Measurements from ENCODE around the gene SERBP1.
A peak's percentile ranks its signal among the peaks of the same experiment; 100 is the strongest.
"Not testable (repeated sequence)": the region's sequence is repeated elsewhere in the genome, so short reads cannot be mapped to it uniquely, and the experiment has no call there.

SERBP1 gene

DNA sequence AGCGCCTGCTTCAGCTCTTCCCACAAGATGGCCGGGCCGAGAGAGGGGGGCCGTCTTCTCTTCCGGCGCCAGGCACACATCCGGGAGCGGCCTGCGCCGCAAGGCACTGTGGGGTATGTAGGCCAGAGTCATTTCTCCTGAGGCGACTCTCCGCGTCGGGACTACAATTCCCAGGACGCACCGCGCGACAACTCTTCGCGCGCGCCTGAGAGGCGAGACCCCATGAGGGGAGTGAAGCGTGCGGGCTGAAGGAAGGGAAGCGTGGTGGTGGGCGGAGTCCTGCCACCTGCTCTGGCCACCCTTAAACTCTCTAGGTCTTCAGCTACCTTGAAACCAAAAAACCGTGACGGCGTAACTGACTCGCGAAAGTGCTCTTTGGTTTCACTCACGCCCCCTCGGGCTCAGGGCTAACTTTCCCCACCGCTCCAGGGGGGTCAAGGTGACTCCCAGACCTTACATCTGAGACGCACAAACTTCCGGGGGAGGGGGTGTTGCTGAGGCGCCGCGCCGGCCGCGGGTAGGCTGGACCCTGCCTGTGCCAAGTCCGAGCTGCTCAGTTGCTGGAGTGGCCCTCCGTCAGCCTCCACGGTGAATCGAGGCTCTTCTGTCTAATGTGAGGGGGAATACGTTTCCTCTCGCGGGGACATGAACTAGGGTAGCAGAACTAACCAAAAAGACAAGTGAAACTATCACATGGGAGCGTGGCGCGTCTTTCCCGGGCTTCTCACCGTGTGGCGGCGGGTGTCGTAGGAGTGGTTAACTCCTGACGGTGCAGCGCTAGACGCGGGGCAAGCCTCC, at the start of gene SERBP1:
Gene SERBP1 (minus strand): TSS at position 45 of the 798 bp plus-strand sequence. CDS start 102 bp downstream, outside the sequence.
- DNase-seq, result peak; percentile 98

- no peak for DNase-seq
These were observed 49.1 kb upstream of the SERBP1 start for GRCh38 chr1:67479146-67479891.

DNA sequence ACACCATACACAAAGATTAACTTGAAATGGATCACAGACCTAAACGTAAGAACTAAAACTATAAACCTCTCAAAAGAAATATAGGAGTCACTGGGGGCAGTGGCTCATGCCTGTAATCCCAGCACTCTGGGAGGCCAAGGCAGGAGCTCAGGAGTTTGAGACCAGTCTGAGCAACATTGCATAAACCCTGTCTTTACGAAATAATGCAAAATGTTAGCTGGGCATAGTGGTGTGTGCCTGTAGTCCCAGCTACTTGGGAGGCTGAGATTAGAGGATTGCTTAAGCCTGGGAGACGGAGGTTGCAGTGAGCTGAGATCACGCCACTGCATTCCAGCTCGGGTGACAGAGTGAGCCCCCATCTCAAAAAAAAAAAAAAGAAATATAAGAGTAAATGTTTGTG, 46.7 kb upstream of the SERBP1 start:
- no peak for DNase-seq

- no peak for DNase-seq
These were observed 45.8 kb upstream of the SERBP1 start for GRCh38 chr1:67476006-67476482.

DNA sequence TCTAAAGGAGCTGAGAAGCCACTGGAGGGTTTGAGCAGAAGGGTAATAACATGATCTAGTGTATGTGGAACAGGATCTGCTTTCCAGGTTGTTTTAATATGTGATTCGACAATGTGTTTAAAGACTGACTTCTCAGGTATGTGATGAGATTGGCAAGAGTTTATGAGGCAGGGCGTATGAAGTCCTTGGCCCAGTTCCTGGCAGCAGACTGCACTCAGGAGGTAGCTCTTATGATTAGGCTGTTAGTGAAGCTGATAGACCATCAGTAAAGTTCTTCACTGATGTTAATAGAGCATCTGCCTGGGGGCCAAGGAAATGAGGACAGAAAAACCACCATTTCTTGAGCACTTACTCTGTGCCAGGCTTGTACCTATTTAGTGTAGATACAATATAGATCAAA, 41.9 kb upstream of the SERBP1 start:
- DNase-seq, result no peak

GRCh38 chr1:67469431-67469830, 39.2 kb upstream of the SERBP1 start:
- no peak for DNase-seq

DNA sequence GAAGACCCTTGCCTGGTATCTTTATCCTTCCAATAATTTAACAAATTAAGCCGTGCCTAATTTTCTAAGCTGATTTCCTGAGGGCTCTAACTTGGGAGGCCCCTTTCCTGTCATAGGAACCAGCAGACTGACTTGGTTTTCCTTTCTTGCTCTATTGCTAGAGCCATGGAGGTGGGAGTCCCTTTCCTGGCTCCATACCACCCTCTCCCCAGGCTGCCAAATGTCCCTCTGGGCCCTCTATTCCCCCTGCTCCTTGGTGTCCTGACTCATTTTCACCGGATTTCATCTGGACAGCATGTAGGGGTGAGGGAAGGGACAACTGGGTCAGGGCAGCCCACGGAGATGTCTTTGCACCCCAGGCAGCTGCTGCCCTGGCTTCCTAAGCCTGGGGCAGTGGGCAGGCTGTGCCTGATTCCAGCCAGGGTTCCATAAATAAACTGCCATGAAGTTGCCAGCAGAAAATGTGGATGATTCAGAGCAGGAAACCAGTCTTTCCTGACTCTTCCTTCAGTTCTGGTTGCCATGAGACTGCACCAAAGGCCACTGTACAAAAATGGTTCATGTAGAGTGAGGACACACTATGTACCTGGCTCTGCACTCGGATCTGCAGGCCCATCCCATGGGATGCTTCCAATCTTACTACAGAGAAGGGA, 38.0 kb upstream of the SERBP1 start:
- no peak for DNase-seq

GRCh38 chr1:67465375-67465774, 35.2 kb upstream of the SERBP1 start:
- DNase-seq, result no peak

DNA sequence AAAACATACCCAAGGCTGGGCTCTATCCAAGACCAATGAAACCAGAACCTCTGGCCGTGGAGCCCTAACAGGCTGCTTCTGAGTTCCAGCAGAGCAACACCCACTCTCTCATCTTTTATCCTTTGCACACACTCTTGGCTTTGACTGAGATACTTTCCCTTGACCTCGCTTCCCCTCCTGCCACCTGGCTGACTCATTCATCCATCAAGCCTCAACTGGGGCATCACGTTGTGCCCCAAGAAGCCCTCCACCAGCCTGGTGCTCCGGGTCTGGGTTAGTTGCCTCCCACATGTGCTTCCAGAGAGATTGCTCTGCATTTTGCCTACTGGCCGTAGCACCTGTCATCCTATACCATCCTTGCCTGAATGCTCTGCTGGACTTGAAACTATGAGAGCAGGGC, 34.5 kb upstream of the SERBP1 start:
- no peak for DNase-seq

GRCh38 chr1:67464058-67464457, 33.9 kb upstream of the SERBP1 start:
- DNase-seq, result no peak

- DNase-seq, result peak; percentile 0
These were observed 33.2 kb upstream of the SERBP1 start for GRCh38 chr1:67463298-67463955.

GRCh38 chr1:67460676-67461500, 30.7 kb upstream of the SERBP1 start:
- DNase-seq, result no peak

GRCh38 chr1:67459068-67459467, 28.9 kb upstream of the SERBP1 start:
- DNase-seq, result no peak

GRCh38 chr1:67458663-67459062, 28.5 kb upstream of the SERBP1 start:
- no peak for DNase-seq

DNA sequence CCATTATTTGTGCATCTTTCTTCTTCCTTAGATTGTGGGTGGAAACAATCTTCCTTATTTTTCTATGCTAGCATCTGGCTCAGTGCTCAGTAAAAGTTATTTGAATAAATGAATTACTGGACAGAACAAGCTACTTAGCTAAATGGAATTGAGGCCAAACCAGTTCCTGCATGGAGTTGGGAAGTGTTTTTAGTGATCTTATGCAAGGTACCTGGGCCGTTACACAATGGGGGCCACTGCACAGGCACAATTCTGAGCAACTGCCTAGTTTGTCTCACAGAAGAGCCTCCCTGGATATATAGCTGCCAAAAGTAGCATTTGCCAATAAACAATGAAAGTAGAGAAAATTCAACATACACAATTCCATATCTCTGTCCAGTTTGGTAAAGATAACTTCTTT, 27.0 kb upstream of the SERBP1 start:
- DNase-seq, result no peak

DNA sequence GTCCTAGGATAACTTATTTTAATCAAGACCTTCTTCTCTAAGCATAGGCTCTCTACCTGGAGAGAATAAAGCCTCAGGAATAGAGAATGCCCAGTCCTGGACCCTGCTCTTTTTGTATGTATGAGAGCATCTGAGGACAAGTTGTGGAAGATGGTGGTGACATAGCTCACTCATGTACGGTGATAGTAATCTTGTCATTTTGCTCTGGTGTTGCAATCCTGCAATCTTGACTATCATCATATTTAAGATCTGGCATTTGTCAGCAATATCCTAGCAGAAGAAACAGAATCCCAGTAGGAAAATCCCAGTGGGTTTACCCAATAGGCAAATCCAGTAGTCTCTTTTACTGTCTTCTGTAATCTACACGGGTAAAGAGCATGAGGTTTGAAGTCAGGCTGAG, 21.6 kb upstream of the SERBP1 start:
- no peak for DNase-seq

GRCh38 chr1:67451356-67451755, 21.2 kb upstream of the SERBP1 start:
- DNase-seq, result no peak

DNA sequence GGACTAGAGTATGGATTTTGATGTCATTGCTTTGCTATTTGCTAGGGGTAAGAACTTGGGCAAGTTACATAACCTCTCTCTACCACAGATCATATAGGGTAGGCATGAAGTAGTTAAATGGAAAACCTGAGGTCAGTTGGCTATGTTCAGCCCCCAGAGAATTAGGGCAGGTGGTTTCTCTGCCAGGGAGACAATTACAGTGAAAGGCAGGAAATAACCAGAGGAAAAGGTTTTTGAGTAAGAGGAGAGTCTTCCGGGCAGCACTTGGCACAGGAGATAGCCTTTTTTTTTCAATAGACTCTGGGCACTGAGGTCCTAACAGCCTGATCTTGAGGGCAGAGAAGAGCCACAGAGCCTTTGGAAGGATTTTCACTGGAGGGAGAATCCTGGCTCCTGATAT, 16.7 kb upstream of the SERBP1 start:
- DNase-seq, result no peak

DNA sequence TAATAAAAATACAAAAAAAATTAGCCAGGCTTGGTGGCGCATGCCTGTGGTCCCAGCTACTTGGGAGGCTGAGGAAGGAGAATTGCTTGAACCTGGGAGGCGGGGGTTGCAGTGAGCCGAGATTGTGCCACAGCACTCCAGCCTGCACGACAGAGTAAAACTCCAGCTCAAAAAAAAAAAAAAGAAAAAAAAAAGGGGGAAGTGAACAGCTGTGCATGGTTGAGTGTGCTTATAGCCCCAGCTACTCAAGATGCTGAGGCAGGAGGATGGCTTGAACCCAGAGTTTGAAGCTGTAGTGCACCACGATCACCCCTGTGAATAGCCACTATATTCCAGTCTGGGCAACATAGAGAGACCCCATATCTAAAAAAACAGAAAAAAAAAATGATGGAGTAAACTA, 15.8 kb upstream of the SERBP1 start:
- not testable (repeated sequence) for DNase-seq

GRCh38 chr1:67441739-67442281, 11.6 kb upstream of the SERBP1 start:
- DNase-seq, result no peak

GRCh38 chr1:67441183-67441582, 11.0 kb upstream of the SERBP1 start:
- peak; percentile 36 for DNase-seq

DNA sequence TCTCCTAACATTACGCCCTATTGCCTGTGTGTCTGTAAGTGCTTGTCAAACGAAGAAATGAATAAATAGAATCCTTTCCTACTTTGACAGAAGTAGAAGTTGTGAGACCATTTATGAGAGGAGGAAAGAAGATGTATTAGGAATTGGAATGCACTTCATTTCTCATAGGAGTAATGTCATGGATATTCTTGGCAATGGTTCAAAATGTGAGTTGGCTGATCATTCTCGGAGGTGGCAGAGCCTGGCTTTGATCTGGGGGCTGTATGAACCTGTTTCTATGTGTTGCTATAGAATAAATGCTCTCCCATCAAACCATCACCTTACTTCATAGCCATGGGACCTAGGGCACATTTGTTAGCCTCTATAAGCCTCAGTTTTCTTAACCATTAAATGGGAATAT, 10.1 kb upstream of the SERBP1 start:
- no peak for DNase-seq
